Lower leg skin (tissue), 3 donors: ENCODE data around the gene MAD1L1.

Experiments used
- CTCF ChIP-seq, 3 donors: fragments of 450-650 bp; IDR thresholded peaks; one replicate each; pipeline ENCODE4 v1.5.1; 2016; ENCODE audit warnings: antibody characterized with exemption in 3 of 3, mild to moderate bottlenecking in 3 of 3, moderate library complexity in 2 of 3
- POLR2A ChIP-seq, 2 donors: fragments of 450-650 bp; IDR thresholded peaks; one replicate each; pipeline ENCODE4 v1.6.1; 2016 to 2017; ENCODE audit warnings: antibody characterized with exemption in 2 of 2, mild to moderate bottlenecking in 1 of 2, moderate library complexity in 1 of 2

- no peak for TF ChIP-seq CTCF (IDR thresholded peaks at IDR 0.05)
- TF ChIP-seq POLR2A (IDR thresholded peaks at IDR 0.05), result no peak
Measured at GRCh38 chr7:1781369-1781768, 451.4 kb downstream of the MAD1L1 start.
